HL-60 (cell line): ENCODE measurements around the gene RAI14.

Experiments
- DNase-seq, 2 experiments: peaks; one replicate each; pipeline ENCODE4 v3.0.0-alpha.2; 2010 to 2020; ENCODE audit warnings: low read depth in 1 of 2, low spot score in 1 of 2
- H3K27ac ChIP-seq: fragments of 250-450 bp; sonication (Bioruptor Pico); replicated peaks from 2 replicates; pipeline ENCODE4 v1.5.1; 2020; ENCODE audit warnings: mild to moderate bottlenecking, moderate library complexity
- H3K27me3 ChIP-seq: fragments of 250-450 bp; sonication (Bioruptor Pico); 2 replicates; pipeline ENCODE4 v1.5.1; 2021; ENCODE audit warnings: mild to moderate bottlenecking, moderate library complexity; ENCODE audit not compliant: insufficient read depth, poor library complexity, severe bottlenecking
- H3K4me3 ChIP-seq: replicated peaks from 2 replicates; pipeline ENCODE4 v1.5.1; 2011; ENCODE audit warnings: mild to moderate bottlenecking, control low read depth, low read length; ENCODE audit not compliant: insufficient read depth
- GABPA ChIP-seq: IDR thresholded peaks from 2 replicates; pipeline ENCODE4 v1.6.1; 2012; ENCODE audit warnings: low read depth
- POLR2AphosphoS5 ChIP-seq: IDR thresholded peaks from 2 replicates; pipeline ENCODE4 v1.6.1; 2012; ENCODE audit warnings: low read depth
- SPI1 ChIP-seq: IDR thresholded peaks from 2 replicates; pipeline ENCODE4 v1.6.1; 2012; ENCODE audit warnings: low read depth, mild to moderate bottlenecking, borderline replicate concordance
- TF ChIP-seq, protein P1 (sequence below): IDR thresholded peaks from 2 replicates; pipeline ENCODE4 v1.6.1; 2012; ENCODE audit warnings: low read depth; ENCODE audit not compliant: insufficient replicate concordance
- TF ChIP-seq, protein P2 (sequence below): IDR thresholded peaks from one replicate; pipeline ENCODE4 v1.5.1; 2011; ENCODE audit warnings: low read length, control low read depth, inconsistent platforms; ENCODE audit not compliant: insufficient read depth

The RAI14 gene

DNA sequence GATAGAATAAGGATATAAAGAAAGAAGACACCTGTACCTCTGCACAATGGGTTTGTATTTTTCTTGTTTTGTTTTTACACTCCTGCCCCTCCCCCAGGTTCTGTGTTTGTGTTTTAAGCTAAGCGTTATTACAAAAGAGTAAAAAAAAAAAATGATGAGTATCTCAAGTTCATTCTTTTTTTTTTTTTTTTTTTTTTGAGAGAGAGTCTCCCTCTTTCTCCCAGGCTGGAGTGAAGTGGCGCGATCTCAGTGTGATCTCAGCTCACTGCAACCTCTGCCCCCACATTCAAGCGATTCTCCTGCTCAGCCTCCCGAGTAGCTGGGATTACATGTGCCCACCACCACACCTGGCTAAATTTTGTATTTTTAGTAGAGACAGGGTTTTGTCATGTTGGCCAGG, 29.4 kb upstream of the RAI14 start:
- TF ChIP-seq SPI1: no peak
- TF ChIP-seq, protein P1, sequence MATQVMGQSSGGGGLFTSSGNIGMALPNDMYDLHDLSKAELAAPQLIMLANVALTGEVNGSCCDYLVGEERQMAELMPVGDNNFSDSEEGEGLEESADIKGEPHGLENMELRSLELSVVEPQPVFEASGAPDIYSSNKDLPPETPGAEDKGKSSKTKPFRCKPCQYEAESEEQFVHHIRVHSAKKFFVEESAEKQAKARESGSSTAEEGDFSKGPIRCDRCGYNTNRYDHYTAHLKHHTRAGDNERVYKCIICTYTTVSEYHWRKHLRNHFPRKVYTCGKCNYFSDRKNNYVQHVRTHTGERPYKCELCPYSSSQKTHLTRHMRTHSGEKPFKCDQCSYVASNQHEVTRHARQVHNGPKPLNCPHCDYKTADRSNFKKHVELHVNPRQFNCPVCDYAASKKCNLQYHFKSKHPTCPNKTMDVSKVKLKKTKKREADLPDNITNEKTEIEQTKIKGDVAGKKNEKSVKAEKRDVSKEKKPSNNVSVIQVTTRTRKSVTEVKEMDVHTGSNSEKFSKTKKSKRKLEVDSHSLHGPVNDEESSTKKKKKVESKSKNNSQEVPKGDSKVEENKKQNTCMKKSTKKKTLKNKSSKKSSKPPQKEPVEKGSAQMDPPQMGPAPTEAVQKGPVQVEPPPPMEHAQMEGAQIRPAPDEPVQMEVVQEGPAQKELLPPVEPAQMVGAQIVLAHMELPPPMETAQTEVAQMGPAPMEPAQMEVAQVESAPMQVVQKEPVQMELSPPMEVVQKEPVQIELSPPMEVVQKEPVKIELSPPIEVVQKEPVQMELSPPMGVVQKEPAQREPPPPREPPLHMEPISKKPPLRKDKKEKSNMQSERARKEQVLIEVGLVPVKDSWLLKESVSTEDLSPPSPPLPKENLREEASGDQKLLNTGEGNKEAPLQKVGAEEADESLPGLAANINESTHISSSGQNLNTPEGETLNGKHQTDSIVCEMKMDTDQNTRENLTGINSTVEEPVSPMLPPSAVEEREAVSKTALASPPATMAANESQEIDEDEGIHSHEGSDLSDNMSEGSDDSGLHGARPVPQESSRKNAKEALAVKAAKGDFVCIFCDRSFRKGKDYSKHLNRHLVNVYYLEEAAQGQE: no peak
- TF ChIP-seq GABPA: no peak
- TF ChIP-seq POLR2AphosphoS5: no peak
- TF ChIP-seq, protein P2, sequence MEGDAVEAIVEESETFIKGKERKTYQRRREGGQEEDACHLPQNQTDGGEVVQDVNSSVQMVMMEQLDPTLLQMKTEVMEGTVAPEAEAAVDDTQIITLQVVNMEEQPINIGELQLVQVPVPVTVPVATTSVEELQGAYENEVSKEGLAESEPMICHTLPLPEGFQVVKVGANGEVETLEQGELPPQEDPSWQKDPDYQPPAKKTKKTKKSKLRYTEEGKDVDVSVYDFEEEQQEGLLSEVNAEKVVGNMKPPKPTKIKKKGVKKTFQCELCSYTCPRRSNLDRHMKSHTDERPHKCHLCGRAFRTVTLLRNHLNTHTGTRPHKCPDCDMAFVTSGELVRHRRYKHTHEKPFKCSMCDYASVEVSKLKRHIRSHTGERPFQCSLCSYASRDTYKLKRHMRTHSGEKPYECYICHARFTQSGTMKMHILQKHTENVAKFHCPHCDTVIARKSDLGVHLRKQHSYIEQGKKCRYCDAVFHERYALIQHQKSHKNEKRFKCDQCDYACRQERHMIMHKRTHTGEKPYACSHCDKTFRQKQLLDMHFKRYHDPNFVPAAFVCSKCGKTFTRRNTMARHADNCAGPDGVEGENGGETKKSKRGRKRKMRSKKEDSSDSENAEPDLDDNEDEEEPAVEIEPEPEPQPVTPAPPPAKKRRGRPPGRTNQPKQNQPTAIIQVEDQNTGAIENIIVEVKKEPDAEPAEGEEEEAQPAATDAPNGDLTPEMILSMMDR: no peak
- no peak for DNase-seq
- H3K4me3 ChIP-seq: no peak overlapping the region
- H3K27ac ChIP-seq: no peak overlapping the region
- H3K27me3 ChIP-seq: no peaks in the 10 kb centered on the region

DNA sequence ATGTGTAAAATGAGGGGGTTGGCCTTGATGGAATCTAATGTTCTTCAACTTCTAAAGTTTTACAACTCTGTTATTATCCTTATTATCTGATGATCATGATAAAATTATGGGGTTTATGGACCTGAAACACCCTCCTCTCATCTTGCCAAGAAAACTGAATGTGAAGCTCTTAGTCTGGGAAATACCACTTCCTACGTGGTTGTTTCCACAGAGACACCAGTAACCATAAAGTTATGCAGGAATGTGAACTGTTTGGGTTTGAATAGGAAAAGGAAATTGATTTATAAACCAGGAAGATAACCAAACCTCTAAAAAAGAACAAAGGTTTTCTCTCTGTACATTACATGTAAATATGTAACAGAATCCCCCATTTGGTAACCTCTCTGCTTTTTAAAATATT, 28.3 kb upstream of the RAI14 start:
- Histone ChIP-seq H3K27me3 (no peaks in the 10 kb centered on the region), H3K27ac (no peak overlapping the region), H3K4me3 (no peak overlapping the region)
- no peak for DNase-seq
- TF ChIP-seq, protein P1: no peak
- TF ChIP-seq SPI1 (no peak), POLR2AphosphoS5 (no peak), GABPA (no peak)
- TF ChIP-seq, protein P2: no peak

DNA sequence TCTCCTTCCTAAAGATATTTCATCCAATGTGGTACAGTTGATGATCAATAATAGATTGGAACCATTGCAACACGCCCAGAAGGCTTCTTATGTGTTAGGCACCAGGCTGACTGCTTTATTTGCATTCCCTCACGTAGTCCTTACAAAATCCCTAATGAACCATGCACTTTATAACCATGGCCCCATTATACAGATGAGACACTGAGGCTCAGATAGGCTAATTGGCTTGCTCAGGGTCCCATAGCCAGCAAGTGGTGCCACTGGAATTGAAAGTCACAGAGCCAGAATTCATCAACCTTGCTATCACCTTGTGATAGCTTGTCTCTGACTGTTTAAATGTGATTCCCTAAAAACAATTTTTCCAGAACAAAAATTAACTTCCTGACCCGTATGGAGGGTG, 27.8 kb upstream of the RAI14 start:
- DNase-seq: no peak
- Histone ChIP-seq H3K4me3 (no peak overlapping the region), H3K27me3 (no peaks in the 10 kb centered on the region), H3K27ac (no peak overlapping the region)
- TF ChIP-seq, protein P1: no peak
- TF ChIP-seq GABPA: no peak
- no peak for TF ChIP-seq POLR2AphosphoS5
- TF ChIP-seq, protein P2: no peak
- TF ChIP-seq SPI1: no peak
